DMS 273 (cell line): ENCODE results near the gene RAB37.
A peak's percentile ranks its signal among the peaks of the same experiment; 100 is the strongest.

ENCODE experiments used
- DNase-seq: peaks from one replicate; lab custom pipeline; 2025; ENCODE audit not compliant: unreplicated experiment; lab: John Stamatoyannopoulos, UW

The RAB37 gene

GRCh38 chr17:74776990-74777389, 39.9 kb downstream of the RAB37 start:
- DNase-seq, result no peak

- no peak for DNase-seq
Measured at GRCh38 chr17:74777901-74778515, 41.0 kb downstream of the RAB37 start.

- no peak for DNase-seq
Measured at GRCh38 chr17:74778960-74779359, 41.9 kb downstream of the RAB37 start.

GRCh38 chr17:74779501-74779900, 42.4 kb downstream of the RAB37 start:
- no peak for DNase-seq

GRCh38 chr17:74779948-74780400, 42.9 kb downstream of the RAB37 start:
- no peak for DNase-seq

- peak; percentile 83 for DNase-seq
Measured at GRCh38 chr17:74780443-74781238, 43.6 kb downstream of the RAB37 start.

GRCh38 chr17:74782571-74782970, 45.5 kb downstream of the RAB37 start:
- no peak for DNase-seq

GRCh38 chr17:74784125-74784810, 47.2 kb downstream of the RAB37 start:
- no peak for DNase-seq

- DNase-seq, result peak; percentile 21
Measured at GRCh38 chr17:74785096-74785980, 48.3 kb downstream of the RAB37 start.

GRCh38 chr17:74785981-74786360, 48.9 kb downstream of the RAB37 start:
- DNase-seq, result no peak

GRCh38 chr17:74786431-74787055, 49.5 kb downstream of the RAB37 start:
- DNase-seq, result no peak

GRCh38 chr17:74790161-74791058, 53.4 kb downstream of the RAB37 start:
- DNase-seq, result no peak

GRCh38 chr17:74792586-74793105, 55.6 kb downstream of the RAB37 start:
- no peak for DNase-seq

GRCh38 chr17:74795327-74796020, 58.4 kb downstream of the RAB37 start:
- DNase-seq, result no peak

- no peak for DNase-seq
Measured at GRCh38 chr17:74796211-74796610, 59.2 kb downstream of the RAB37 start.

GRCh38 chr17:74796866-74797265, 59.8 kb downstream of the RAB37 start:
- DNase-seq, result peak; percentile 58
